NB4 (cell line): ENCODE measurements around the gene DGKQ.

ENCODE experiments used
- DNase-seq: peaks from one replicate; pipeline ENCODE4 v3.0.0; 2010; ENCODE audit warnings: low read depth
- H3K4me3 ChIP-seq: one replicate; pipeline ENCODE4 v1.5.1; 2011; ENCODE audit warnings: mild to moderate bottlenecking, low read depth, low read length, moderate library complexity
- MYC ChIP-seq: IDR thresholded peaks from 2 replicates; pipeline ENCODE4 v1.6.1; 2011; ENCODE audit warnings: low read depth, low read length
- POLR2A ChIP-seq: IDR thresholded peaks from 2 replicates; pipeline ENCODE4 v1.6.1; 2011; ENCODE audit warnings: mild to moderate bottlenecking; ENCODE audit not compliant: insufficient read length; ENCODE audit errors: extremely low read depth
- TF ChIP-seq, protein P1 (sequence below): IDR thresholded peaks from 2 replicates; pipeline ENCODE4 v1.6.1; 2011; ENCODE audit warnings: low read depth, low read length
- TF ChIP-seq, protein P2 (sequence below): IDR thresholded peaks from one replicate; pipeline ENCODE4 v1.5.1; 2012; ENCODE audit warnings: low read depth, low read length

DGKQ gene

DNA sequence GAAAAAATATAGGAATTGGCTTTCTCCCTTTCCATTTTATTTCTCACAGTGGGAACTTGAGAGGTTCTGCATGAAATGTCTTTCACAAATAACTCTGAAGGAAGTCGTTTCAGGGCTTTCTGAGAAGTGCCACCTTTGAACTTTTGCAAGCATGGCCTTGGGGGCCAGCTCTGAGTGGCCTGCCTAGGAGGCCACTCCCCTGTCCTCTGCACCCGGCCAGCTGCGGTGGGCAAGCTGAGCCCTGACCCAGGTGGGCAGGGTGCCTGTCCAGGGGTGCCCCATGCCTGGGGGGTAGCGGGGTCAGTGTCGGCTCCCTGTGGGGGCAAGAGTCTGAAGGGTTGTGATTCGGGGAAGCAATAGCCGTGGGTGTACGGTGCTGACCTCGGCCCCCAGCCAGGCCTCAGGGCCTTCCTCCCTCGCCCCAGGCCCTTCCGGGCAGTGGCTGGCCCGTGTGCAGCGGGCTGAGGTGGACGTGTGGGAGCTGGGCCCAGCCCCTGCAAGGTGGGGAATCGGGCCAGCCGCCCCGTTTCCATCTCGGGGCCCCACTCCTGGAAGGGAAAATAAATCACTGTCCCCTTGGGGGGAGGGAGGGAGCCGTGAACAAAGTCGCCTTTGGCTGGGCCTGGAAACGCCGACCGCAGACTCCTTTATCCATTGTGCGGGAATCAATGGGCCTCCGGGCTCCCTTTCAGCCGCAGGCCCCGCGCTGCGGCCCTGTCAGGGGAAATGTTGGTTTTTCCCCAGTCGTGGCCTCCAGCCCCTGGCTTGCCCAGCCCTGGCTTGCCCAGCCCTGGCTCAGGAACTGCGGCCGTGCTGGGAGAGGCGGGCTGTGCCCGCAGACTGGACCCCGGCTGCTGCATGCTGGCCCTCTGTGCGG is 41.2 kb upstream of the DGKQ start:
- H3K4me3 ChIP-seq: no peak overlapping the region

DNA sequence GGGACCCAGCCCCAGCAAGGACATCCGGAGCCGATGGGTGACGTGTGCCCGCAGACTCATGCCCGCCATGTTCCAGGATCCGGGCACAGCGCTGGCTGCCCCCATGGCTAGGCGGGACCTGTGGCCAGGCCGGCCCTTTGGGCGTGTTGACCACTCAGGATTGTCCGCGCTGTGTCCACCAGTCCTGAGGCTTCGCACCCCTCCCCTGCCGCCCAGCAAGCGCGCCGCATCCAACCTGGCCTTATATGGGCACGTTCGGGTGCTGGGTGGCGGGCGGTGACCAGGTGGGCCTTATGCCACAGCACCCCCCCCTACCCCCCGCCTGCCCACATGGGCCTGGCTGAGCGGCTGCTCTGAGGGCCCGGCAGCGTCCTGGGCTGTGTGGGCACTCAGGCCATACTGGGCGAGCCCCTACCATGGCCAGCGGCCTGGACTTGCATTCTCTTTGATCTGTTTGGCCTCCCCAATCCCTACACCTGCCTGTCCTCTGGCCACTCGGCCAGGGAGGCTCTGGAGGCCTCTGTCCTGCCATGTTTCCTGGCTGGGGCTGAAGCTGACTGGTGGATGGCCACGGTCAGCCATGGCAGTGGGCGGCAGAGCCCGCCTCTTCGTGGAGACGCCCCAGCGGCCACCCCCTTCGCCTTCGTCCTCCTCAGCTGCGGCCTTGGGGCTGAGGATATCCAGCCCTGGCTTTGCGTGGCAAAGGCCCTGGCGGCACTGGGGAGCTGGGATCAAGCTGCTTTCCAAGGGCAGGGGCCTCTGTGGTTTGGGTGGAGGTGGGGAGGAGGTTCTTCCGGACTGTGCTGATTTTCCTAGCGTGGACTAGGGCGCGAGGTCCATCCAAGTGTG is 40.1 kb upstream of the DGKQ start:
- TF ChIP-seq, protein P1, sequence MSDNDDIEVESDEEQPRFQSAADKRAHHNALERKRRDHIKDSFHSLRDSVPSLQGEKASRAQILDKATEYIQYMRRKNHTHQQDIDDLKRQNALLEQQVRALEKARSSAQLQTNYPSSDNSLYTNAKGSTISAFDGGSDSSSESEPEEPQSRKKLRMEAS: no peak
- TF ChIP-seq, protein P2, sequence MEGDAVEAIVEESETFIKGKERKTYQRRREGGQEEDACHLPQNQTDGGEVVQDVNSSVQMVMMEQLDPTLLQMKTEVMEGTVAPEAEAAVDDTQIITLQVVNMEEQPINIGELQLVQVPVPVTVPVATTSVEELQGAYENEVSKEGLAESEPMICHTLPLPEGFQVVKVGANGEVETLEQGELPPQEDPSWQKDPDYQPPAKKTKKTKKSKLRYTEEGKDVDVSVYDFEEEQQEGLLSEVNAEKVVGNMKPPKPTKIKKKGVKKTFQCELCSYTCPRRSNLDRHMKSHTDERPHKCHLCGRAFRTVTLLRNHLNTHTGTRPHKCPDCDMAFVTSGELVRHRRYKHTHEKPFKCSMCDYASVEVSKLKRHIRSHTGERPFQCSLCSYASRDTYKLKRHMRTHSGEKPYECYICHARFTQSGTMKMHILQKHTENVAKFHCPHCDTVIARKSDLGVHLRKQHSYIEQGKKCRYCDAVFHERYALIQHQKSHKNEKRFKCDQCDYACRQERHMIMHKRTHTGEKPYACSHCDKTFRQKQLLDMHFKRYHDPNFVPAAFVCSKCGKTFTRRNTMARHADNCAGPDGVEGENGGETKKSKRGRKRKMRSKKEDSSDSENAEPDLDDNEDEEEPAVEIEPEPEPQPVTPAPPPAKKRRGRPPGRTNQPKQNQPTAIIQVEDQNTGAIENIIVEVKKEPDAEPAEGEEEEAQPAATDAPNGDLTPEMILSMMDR: no peak
- TF ChIP-seq POLR2A (no peak), MYC (no peak)
- no peak overlapping the region for H3K4me3 ChIP-seq
- no peak for DNase-seq

More for the DNA sequence above, 41.2 kb upstream of the DGKQ start:
- no peak for DNase-seq
- TF ChIP-seq POLR2A (no peak), MYC (no peak)
- TF ChIP-seq, protein P1: no peak
- TF ChIP-seq, protein P2: no peak

DNA sequence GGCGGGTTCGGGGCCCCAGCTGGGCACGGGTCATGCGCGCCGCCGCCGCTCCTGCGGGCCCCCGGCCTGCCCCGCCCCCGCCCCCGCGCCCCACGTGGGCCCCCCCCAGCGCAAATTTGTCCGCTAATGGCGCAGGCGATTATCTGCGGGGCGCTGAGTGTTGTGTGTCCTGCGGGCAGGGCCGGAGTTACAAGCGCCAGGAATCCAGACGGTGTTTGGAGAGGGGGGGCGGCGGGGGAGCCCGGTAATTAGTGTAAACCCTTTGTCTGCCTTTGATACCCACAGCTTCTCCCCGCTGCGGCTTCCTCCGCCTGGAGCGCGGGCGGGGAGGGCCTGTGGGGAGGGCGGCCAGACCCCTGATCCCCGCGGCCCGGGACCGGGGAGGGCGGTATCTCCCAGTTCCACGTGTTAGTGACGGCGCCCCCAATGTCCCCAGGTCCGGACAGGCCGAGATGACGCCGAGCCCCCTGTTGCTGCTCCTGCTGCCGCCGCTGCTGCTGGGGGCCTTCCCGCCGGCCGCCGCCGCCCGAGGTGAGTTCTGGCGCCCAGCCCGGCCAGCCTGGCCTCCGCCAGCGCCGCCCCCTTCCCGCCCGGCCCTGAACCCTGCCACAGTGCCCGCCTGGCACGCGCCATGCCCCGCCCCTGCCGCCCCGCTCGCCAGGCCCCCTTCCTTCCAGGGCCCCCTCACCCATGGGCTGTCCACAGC is 38.8 kb upstream of the DGKQ start:
- peak; percentile 67 for DNase-seq
- TF ChIP-seq, protein P2: no peak
- TF ChIP-seq, protein P1: no peak
- TF ChIP-seq POLR2A (no peak), MYC (no peak)
- H3K4me3 ChIP-seq: peak overlapping the region; percentile 48

DNA sequence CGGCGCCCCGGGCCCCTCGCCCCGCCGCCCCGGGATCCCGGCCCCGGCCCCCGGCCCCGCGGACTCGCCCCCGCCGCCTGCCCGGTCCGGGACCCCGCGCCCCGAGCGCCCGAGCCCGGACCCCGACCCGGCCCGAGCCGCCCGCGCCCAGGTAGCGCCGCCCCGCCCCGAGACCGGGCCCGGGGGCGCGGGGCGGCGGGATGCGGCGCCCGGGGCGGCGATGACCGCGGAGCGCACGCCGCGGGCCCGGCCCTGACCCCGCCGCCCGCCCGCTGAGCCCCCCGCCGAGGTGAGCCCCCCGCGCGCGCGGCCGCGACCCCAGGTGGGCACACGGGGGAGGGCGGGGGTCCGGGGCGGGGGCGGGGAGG is 38.3 kb upstream of the DGKQ start:
- DNase-seq: no peak
- TF ChIP-seq, protein P1: no peak
- TF ChIP-seq, protein P2: no peak
- TF ChIP-seq MYC (no peak), POLR2A (no peak)
- H3K4me3 ChIP-seq: no peak overlapping the region

DNA sequence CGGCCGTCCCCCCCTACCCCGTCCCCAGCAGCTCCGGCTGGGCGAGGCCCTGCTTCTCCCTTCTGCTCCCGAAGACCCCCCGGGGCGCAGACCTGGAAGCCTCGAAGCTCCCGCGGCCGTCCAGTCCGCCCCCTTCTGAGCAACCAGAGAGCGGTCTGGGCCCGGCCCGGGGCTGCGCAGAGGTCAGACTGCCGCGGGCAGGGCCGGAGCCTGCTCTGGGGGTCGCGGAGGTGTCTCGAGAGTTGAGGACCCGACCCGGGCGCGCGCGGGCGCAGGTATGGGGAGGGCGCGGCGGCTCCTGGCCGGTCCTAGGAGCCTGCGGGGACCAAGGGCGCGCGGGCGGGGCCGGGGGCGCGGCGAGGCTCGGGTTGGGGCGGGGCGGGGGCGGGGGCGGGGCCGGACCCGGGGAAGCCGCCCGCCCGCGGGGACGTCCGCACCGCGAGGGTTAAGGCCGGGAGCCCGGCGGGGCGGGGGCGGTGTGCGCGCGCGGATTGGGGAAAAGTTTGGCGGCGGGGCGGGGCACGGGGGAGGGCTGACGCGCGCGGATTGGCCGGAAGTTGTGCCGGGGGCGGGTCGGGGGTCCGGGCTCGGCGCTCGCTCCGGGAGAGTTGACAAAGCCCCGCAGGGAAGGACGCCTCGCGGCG is 37.8 kb upstream of the DGKQ start, which contains the start of gene FGFRL1:
TSS of gene FGFRL1 (plus strand) at position 605 of the 644 bp plus-strand sequence. CDS start 860 bp downstream, outside the sequence.
- H3K4me3 ChIP-seq: peak within 1 kb of the TSS; percentile 66
- TF ChIP-seq, protein P1: no peak
- TF ChIP-seq, protein P2: no peak
- TF ChIP-seq MYC (no peak), POLR2A (peak; percentile 49)
- DNase-seq: peak; percentile 97
